ENCODE measurements around the gene SNRNP70. TPM values are rescaled to one million over a fixed set of nuclear protein-coding genes. Genes with fewer than 3 reads are reported as not detected.

SNRNP70 gene
- polyA plus RNA-seq, 3 donors = 27.4 to 360 (median 40.4) TPM

- Histone ChIP-seq H3K9me3 (replicated peaks in 1 of 2; ENCODE audit: control insufficient read depth in 1 of 2, insufficient read depth in 1 of 2, low read length in 2 of 2) (no peaks in the 10 kb centered on the region), H3K27ac (ENCODE audit: low read depth in 1 of 2, low read length in 2 of 2) (no peak overlapping the region), H3K4me3 (replicated peaks in 1 of 3; ENCODE audit: low read depth in 2 of 3, low read length in 3 of 3) (no peak overlapping the region), H3K9ac (ENCODE audit: insufficient read depth, low read length, poor library complexity, severe bottlenecking) (no peak overlapping the region), H3K79me2 (ENCODE audit: insufficient read depth, low read length) (peaks cover 3% of the 10 kb centered on the region), H3K4me1 (ENCODE audit: control insufficient read depth in 1 of 2, insufficient read depth in 2 of 2, low read length in 2 of 2) (no peaks in the 10 kb centered on the region), H3K36me3 (replicated peaks in 1 of 2; ENCODE audit: control insufficient read depth in 1 of 2, insufficient read depth in 2 of 2, low read length in 2 of 2) (peaks cover 84 to 98% of the 10 kb centered on the region in 2 donors), H2AFZ (ENCODE audit: insufficient read depth, low read depth, low read length, poor library complexity, severe bottlenecking) (no peak overlapping the region), H4K20me1 (ENCODE audit: insufficient read depth, low read length) (peaks cover 90% of the 10 kb centered on the region), H3K27me3 (ENCODE audit: control insufficient read depth in 2 of 2, insufficient read depth in 2 of 2, low read length in 2 of 2) (no peaks in the 10 kb centered on the region), H3K4me2 (replicated peaks; ENCODE audit: extremely low read depth, low read length, poor library complexity, severe bottlenecking) (no peak overlapping the region)
- Mint-ChIP-seq H3K4me3 (no peak overlapping the region), H3K4me1 (no peaks in the 10 kb centered on the region), H3K9me3 (peaks cover 0 to 1% (median 0%) of the 10 kb centered on the region in 7 donors), H3K27ac (no peak overlapping the region), H3K36me3 (peaks cover 72 to 96% of the 10 kb centered on the region in 2 donors), H3K27me3 (ENCODE audit: low read depth in 3 of 3) (no peaks in the 10 kb centered on the region)
- intact Hi-C loops (cut with micrococcal nuclease) = no loop called here
- no peak for DNase-seq
- WGBS (ENCODE audit: insufficient coverage) = 99% methylated on average over 11 of the region's 33 CpGs
- no peak for TF ChIP-seq CTCF (IDR thresholded peaks at IDR 0.05)
Measured at GRCh38 chr19:49103331-49104085, 18.3 kb downstream of the SNRNP70 start.

GRCh38 chr19:49104229-49104864 is 19.1 kb downstream of the SNRNP70 start:
- TF ChIP-seq CTCF (IDR thresholded peaks at IDR 0.05) = no peak
- Mint-ChIP-seq H3K27me3 (ENCODE audit: low read depth in 3 of 3) (no peaks in the 10 kb centered on the region), H3K9me3 (peaks cover 0 to 1% (median 0%) of the 10 kb centered on the region in 7 donors), H3K4me3 (no peak overlapping the region), H3K36me3 (peaks cover 72 to 96% of the 10 kb centered on the region in 2 donors), H3K27ac (peak overlapping the region in 3 of 7 donors; percentile 45 to 58 (median 46)), H3K4me1 (no peaks in the 10 kb centered on the region)
- intact Hi-C loops (cut with micrococcal nuclease) = no loop called here
- Histone ChIP-seq H3K36me3 (replicated peaks in 1 of 2; ENCODE audit: control insufficient read depth in 1 of 2, insufficient read depth in 2 of 2, low read length in 2 of 2) (peaks cover 83 to 98% of the 10 kb centered on the region in 2 donors), H3K27me3 (ENCODE audit: control insufficient read depth in 2 of 2, insufficient read depth in 2 of 2, low read length in 2 of 2) (no peaks in the 10 kb centered on the region), H3K4me1 (ENCODE audit: control insufficient read depth in 1 of 2, insufficient read depth in 2 of 2, low read length in 2 of 2) (no peaks in the 10 kb centered on the region), H4K20me1 (ENCODE audit: insufficient read depth, low read length) (peaks cover 90% of the 10 kb centered on the region), H3K9ac (ENCODE audit: insufficient read depth, low read length, poor library complexity, severe bottlenecking) (no peak overlapping the region), H3K79me2 (ENCODE audit: insufficient read depth, low read length) (no peaks in the 10 kb centered on the region), H3K4me3 (replicated peaks in 1 of 3; ENCODE audit: low read depth in 2 of 3, low read length in 3 of 3) (no peak overlapping the region), H3K4me2 (replicated peaks; ENCODE audit: extremely low read depth, low read length, poor library complexity, severe bottlenecking) (no peak overlapping the region), H2AFZ (ENCODE audit: insufficient read depth, low read depth, low read length, poor library complexity, severe bottlenecking) (no peak overlapping the region), H3K9me3 (replicated peaks in 1 of 2; ENCODE audit: control insufficient read depth in 1 of 2, insufficient read depth in 1 of 2, low read length in 2 of 2) (no peaks in the 10 kb centered on the region), H3K27ac (ENCODE audit: low read depth in 1 of 2, low read length in 2 of 2) (no peak overlapping the region)
- no peak for DNase-seq
- WGBS (ENCODE audit: insufficient coverage) = 87% methylated on average over 17 of the region's 30 CpGs

All from CD14-positive monocyte (primary cell).